Activated CD8-positive, alpha-beta memory T cell treated with anti-CD3 and anti-CD28 coated beads, Interleukin-2, amount 50 U/mL, for 1 hour (primary cell): ENCODE results near the gene DET1.
A peak's percentile ranks its signal among the peaks of the same experiment; 100 is the strongest.
"Not testable (repeated sequence)": the region's sequence is repeated elsewhere in the genome, so short reads cannot be mapped to it uniquely, and the experiment has no call there.

ENCODE experiments used
- DNase-seq: peaks from one replicate; pipeline ENCODE4 v3.0.0-alpha.2; 2020; ENCODE audit errors: extremely low read depth

DET1 gene

DNA sequence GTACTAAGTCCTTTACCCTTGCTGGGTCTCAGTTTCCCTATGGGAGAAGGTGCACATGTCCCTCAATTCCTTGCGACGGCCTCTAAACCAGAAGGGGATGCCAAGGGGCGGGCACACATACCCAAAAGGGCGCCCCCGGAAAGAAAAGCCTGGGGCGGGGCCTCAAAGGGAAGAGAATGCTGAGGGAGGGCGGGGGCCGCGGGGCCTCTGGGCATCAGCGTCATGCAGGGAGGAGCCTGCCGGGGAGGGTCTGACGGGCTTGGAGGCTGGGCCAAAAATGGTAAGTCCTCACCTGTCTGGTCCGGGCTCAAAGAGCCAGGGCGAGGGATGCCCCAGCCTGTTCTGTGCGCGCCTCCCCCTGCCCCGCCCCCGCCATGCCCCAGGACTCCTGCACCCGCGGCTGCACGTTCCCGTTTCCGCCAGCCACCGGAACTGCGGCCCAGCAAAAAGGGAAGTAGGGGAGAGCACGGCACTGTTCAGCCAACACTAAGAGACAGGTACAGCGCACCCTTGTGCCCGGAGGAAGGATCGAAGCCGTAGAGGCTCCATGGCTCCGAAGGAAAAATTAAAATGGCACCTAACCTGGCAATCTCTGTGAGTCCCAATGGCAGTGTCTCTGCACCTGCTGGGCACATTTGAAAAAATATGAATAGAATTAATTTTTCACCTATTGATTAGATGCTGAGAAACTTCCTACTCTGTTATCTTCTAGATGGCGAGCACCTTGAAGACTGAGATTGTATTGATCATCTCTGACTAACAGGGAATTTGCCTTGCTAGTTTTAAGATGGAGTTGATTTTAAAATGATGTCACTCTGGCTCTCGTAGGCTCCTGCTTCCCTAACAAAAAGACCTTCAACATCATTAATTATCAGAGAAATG is at the start of gene DET1:
Gene DET1 (minus strand): TSS at position 434 of the 882 bp plus-strand sequence. CDS start 14,976 bp downstream, outside the sequence.
- DNase-seq: peak; percentile 83

DNA sequence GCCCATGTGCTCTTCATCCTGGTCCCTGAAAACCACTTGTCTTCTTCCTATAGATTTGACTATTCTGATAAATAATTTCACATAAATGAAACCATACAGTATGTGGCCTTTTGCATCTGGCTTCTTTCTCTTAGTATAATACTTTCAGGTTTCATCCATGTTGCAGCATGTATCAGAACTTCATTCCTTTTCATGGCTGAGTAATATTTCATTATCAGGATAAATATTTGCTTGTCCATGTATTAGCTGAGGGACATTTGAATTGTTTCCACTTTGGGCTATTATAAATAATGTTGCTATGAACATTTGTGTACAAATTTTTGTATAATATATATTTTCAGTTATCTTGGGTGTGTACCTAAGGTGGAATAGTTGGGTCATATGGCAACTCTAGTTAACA is 44.9 kb upstream of the DET1 start:
- DNase-seq: no peak

DNA sequence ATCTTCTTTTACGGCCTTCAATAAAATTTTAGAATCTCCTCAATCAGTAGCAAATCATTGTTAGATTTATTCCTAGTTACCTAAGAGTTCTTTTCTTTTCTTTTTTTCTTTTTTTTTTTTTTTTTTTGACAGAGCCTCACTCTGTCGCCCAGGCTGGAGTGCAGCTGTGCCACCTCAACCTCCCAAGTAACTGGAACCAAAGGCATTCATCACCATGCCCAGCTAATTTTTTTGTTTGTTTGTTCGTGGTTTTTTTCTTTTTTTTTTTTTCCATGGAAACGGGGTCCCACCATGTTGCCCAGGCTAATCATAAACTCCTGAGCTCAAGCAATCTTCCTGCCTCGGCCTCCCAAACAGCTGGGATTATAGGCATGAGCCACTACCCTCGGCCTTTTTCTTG is 44.3 kb upstream of the DET1 start:
- no peak for DNase-seq

DNA sequence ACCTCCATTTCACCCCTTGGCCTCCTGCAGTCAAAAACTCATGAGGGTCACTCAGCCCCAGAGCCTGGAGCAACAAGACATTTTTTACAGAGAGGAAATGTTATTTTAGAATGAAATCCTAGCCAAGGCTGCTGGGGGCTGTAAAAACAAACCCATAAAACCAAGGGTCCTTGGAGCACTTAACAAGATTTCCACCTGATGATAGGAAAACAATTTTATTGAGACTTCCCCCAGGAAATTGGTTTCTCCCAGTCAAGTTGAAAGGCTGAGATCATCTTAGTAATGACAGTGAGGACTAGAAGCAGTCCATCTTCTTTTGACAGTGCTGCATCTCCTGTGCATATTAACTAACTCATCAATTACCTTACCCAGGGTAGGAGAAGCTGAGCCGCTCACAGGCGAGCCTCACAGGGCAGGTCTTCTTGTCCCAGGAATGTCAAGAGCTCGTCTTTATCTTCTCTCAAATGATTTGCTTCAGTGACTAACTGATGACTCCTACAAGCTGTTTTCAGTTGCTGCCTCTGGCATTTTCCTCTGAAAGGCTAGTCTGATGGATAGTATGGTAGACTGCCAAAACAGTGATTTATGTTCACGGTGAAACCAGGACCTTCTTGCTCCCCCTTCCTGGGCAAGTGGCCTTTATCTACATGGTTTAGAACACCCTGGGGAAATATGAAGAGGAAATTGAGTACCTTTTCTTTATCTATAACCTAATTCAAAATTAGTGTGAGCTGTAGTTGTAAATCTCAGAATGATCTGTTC is 40.1 kb upstream of the DET1 start:
- DNase-seq: no peak

DNA sequence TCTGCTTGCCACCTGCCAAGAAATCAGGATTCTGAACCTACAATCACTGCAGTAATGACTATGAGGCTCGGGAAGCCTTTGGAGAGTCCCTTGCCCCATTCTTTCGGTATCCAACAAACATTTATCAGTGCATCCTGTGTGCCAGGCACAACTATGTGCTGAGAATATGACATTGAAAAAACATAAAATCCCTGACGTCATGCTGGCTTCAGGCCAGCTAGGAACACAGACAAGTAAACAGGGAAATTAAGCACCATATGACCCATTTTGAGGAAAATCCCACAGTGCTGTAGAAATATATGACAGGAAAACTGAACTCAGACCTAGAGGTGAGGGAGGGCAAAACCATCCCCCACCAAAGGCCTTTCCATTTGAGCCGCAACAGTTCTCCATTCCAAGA is 34.1 kb upstream of the DET1 start:
- DNase-seq: no peak

DNA sequence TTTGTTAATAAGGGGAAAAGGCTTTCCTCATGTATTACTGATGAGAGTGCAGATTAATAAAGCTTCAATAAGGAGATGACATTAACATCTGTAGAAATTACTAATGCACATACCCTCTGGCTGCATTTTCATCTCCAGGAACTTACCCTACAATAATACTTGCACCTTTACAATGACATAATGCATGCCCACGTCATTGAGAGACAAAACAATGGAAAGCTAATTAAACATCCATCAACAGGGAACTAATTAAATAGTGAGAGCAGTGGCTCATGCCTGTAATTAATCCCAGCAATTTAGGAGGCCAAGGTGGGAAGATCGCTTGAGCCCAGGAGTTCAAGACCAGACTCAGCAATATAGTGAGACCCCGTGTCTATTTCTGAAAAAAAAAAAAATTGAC is 32.8 kb upstream of the DET1 start:
- DNase-seq: no peak

DNA sequence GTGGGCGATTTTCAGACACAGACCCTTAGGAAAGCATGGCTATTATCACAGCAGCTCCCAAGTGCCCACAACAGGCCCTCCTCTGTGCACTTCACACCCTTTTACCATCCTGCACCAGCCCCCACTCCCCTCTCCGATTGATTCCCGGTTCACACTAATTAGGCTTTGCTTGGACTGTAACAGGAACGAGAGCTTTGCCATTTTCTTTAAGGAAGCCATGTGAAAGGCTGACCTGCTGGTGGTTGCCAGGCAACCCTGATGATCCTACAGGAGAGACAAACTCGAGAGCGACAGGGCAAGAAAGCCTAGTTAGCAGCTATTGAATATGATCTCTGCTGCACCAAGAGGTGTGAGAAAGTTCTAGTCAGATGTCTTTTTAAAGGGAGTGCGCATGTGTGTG is 28.2 kb upstream of the DET1 start:
- no peak for DNase-seq

DNA sequence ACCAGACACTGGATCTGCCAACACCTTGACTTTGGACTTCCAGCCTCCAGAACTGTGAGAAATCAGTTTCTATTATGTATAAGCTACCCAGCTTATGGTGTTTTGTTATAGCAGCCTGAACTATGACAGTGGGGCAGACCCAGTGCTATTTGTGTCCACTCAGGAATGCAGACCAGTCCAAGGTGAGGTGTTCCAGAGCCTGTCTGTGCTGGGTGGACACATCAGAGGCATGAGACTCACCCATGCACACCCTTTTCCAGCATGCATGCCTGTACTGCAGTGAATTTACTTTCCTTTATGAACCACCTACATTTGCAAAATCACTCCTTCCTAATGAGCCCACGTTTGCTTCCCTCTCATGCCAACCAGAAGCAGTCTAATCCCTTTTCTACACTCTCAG is 27.6 kb upstream of the DET1 start:
- DNase-seq: no peak

DNA sequence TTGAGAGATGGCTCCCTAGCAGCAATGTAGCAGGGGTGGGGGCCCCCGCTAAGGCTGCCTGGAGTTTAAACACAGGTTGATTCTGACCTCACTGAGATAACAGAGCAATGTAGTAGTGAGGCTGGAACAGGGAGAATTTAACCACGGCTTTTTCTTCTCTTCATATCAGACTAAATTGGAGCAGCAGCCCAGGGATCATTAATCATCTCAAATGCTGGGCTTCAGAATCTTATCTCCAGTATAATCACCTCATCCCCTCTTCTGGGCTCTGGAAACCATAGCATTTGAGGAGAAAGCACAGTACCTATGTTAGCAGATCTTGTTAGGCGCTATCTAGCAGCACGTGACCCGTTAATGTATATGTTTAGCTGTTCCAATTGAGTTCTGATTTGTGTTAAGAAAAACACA is 25.4 kb upstream of the DET1 start:
- DNase-seq: no peak

DNA sequence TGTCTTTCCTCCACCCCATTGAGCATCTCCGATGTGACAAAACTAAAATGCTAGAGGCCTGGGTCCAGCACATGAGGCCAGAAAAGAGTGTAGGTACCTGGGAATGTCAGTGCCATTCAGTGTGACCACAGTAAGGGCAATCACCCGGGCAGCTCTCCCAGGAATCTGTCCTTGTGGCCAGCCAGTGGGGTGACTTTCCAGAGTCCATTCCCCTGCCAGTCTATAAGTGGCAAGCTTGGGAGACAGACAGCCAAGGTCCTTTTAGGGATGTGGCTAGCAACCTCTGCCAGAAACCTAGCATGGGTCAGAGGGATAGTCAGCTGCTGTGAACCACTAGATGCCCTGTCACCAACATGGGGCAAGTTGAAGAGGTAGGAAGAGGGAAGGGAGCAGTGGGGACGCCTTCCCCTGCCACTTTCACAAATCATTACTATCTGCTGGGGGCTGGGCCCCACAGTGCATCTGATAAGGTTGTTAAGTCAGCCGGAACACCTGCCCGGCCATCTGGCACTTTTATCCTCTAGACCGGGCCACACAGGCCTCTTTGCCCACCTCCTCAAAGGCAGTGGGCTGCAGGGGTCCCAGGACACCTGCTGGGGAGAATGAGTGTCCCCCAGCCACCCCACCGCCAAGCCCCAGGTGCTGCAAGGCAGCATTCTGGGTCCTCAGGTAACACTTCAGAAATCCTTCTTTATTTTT is 24.8 kb upstream of the DET1 start:
- DNase-seq: no peak

DNA sequence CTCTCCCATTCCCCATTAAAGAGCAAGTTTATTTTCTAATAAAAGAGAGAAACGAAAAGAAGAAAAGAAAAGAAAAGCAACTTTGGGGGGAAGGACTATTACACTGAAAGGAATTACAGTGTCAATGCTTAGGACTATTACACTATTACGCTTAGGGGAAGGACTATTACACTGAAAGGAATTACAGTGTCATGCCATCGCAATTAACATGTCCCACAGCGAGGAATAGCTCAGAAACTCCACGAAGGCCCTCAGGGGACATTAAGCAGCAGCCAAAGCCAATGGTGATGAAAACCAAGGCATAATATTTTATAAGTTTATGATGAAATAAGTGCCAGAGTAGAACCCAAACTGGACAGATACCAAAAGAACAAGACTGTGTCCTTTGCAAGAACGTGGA is 22.1 kb upstream of the DET1 start:
- DNase-seq: no peak

DNA sequence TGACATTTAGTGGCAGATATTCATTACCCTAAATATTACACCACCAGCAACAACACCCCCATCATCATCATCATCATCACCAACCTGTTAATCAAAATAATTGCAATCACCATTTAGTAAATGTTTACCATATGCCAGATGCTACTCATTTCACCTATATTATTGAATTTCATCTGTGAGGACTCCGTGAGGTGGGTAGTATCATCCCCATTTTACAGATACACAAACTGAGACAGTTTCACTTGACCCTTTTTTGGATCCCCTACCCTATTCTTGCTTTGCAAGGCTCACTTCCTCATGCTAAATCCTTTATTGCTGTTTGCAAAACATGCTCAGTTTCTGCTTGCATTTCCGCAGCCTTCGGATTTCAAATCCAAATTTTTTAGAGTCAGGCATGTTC is 18.3 kb upstream of the DET1 start:
- DNase-seq: no peak

DNA sequence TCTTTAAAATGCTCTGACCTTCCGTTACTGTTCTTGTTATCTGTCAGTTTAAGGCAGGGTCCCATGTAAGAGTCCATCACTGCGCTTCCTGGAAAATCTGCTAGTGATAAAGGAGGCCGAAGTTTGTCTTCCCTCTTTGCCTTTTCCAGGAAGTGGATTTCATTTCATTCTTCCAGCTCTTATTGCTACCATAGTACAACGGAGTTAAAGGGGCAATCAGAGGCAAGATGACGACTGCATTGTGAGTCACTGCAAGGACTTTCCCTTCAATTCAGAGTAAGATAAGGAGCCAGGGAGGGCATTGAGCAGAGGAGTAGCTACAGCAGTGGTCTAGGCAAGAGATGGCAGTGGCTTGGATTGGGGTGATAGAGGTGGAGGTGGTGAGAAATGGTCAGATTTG is 17.2 kb upstream of the DET1 start:
- no peak for DNase-seq

DNA sequence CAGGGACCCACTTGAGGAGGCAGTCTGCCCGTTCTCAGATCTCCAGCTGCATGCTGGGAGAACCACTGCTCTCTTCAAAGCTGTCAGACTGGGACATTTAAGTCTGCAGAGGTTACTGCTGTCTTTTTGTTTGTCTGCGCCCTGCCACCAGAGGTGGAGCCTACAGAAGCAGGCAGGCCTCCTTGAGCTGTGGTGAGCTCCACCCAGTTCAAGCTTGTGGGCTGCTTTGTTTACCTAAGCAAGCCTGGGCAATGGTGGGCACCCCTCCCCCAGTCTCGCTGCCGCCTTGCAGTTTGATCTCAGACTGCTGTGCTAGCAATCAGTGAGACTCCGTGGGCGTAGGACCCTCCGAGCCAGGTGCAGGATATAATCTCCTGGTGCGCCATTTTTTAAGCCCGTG is 13.1 kb upstream of the DET1 start:
- DNase-seq: not testable (repeated sequence)

DNA sequence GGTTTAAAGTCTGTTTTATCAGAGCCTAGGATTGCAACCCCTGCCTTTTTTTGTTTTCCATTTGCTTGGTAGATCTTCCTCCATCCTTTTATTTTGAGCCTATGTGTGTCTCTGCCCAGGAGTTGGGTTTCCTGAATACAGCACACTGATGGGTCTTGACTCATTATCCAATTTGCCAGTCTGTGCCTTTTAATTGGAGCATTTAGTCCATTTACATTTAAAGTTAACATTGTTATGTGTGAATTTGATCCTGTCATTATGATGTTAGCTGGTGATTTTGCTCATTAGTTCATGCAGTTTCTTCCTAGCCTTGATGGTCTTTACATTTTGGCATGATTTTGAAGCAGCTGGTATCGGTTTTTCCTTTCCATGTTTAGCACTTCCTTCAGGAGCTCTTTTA is 11.5 kb upstream of the DET1 start:
- DNase-seq: not testable (repeated sequence)

DNA sequence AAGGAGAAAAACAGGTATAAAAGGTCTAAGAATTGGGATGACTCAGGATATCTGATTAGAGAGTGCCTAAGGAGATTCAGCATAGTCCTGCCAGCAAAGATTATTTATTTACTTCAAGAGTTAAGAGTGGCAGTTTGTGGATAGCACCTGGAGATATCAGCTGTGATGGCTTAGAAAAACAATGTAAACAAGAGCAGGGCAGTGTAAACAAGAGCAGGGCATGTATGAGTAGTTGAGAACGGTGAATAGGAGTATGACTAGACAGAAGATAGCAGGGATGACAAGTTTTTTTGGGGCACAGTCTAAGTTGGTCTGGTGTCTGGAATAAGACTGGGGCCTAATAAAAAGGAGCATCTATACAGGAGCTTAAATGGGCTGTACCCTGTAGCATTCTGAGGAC is 1.5 kb upstream of the DET1 start:
- not testable (repeated sequence) for DNase-seq

DNA sequence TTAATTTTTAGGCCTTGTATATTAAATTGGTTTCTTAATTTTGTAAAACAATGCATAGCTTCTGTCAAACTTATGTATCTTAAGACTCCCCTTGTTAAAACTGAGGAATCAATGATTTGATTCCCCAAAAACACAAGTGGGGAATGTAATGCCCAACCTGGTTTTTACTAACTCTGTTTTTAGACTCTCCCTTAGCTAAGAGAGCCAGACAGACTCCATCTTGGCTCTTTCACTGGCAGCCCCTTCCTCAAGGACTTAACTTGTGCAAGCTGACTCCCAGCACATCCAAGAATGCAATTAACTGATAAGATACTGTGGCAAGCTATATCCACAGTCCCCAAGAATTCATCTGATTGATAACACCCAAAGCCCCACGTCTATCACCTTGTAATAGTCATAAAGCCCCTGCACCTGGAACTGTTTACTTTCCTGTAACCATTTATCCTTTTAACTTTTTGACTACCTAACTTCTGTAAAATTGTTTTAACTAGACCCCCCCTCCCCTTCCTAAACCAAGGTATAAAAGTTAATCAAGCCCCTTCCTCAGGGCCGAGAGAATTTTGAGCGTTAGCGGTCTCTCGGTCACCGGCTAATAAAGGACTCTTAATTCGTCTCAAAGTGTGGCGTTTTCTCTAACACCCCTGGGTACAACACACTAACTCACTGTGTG is 768 bp downstream of the DET1 start:
- not testable (repeated sequence) for DNase-seq

DNA sequence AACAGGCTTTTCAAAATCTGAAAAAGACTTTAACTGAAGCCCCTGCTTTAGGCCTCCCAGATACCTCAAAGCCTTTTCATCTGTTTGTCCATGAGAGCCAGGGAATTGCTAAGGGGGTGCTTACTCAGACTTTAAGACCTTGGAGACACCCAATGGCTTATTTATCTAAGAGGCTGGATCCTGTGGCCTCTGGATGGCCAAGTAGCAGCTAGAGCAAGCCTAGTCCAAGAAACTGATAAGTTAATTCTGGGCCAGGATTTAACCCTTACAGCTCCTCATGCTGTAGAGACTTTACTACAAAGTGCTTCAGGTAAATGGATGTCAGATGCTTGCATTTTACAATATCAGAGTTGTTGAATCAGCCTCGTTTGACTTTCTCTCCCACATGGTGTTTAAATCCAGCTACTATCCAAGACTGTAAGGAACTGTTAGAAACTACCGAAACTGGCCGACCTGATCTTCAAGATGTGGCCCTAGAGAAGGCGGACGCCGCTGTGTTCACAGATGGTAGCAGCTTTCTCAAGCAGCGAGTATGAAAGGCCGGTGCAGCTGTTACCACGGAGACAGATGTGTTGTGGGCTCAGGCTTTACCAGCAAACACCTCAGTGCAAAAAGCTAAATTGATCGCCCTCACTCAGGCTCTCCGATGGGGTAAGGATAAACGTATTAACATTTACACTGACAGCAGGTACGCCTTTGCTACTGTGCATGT is 3.3 kb downstream of the DET1 start:
- DNase-seq: no peak

DNA sequence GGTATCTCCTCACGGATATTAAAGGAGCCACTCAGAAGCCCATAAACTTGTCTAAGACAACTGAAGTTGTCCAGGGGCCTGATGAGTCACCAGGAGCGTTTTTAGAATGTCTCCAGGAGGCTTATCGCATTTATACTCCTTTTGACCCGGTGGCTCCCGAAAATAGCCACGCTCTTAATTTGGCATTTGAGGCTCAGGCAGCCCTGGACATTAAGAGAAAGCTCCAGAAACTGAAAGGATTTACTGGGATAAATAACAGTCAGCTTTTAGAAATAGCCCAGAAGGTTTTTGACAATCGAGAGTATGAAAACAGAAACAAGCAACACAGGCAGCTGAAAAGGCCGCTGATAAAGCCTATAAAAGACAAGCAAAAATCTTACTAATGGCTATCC is 4.1 kb downstream of the DET1 start:
- no peak for DNase-seq

DNA sequence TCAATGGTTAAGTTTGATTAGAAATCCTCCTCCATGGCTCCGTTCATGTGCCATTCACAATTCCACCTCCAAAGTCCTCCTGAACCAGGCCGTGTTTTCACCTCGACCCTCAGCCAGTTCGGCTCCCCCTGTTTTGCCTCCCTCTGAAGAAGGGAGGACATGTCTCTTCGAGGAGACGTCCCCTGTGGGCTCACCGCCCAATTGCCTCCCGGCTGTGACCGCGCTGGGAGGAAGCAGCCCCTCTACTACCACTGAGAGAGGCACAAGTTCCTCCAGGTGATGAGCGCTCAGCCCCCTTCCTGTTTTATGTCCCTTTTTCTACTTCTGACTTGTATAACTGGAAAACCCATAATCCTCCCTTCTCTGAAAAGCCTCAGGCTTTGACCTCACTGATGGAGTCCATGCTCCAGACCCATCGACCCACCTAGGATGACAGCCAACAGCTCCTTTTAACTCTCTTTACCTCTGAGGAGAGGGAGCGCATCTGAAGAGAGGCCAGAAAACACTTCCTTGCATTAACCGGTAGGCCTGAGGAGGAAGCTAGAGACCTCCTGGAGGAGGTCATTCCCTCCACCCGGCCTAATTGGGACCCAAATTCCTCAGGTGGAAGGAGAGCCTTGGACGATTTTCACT is 4.7 kb downstream of the DET1 start:
- no peak for DNase-seq

DNA sequence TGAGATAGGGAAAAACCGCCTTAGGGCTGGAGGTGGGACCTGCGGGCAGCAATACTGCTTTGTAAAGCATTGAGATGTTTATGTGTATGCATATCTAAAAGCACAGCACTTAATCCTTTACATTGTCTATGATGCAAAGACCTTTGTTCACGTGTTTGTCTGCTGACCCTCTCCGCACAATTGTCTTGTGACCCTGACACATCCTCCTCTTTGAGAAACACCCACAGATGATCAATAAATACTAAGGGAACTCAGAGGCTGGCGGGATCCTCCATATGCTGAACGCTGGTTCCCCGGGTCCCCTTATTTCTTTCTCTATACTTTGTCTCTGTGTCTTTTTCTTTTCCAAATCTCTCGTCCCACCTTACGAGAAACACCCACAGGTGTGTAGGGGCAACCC is 5.4 kb downstream of the DET1 start:
- not testable (repeated sequence) for DNase-seq
